Hepatocyte (in vitro differentiated cells): ENCODE results near the gene CNOT10. TPM values are rescaled to one million over a fixed set of nuclear protein-coding genes. Genes with fewer than 3 reads are reported as not detected.

Experiments
- DNase-seq: peaks from one replicate; pipeline ENCODE4 v3.0.0-alpha.2; 2016; ENCODE audit warnings: low spot score
- H2AFZ ChIP-seq: fragments of 200-600 bp; sonication (generic); 2 replicates; pipeline ENCODE4 v1.6.0; 2016; ENCODE audit warnings: antibody characterized with exemption, mild to moderate bottlenecking
- H3K27ac ChIP-seq: fragments of 200-600 bp; sonication (generic); 2 replicates; pipeline ENCODE4 v1.5.1; 2016; ENCODE audit warnings: mild to moderate bottlenecking
- H3K27me3 ChIP-seq: fragments of 200-600 bp; sonication (generic); 2 replicates; pipeline ENCODE4 v1.6.1; 2016
- H3K36me3 ChIP-seq: fragments of 200-600 bp; sonication (generic); replicated peaks from 2 replicates; pipeline ENCODE4 v1.5.1; 2016; ENCODE audit warnings: low read depth; ENCODE audit not compliant: insufficient read depth
- H3K4me1 ChIP-seq: fragments of 200-600 bp; sonication (generic); 2 replicates; pipeline ENCODE4 v1.5.1; 2016; ENCODE audit warnings: mild to moderate bottlenecking, moderate library complexity; ENCODE audit not compliant: insufficient read depth
- H3K4me2 ChIP-seq: fragments of 200-600 bp; sonication (generic); 2 replicates; pipeline ENCODE4 v1.6.0; 2016
- H3K4me3 ChIP-seq: fragments of 200-600 bp; sonication (generic); 2 replicates; pipeline ENCODE4 v1.5.1; 2016; ENCODE audit warnings: mild to moderate bottlenecking
- H3K79me2 ChIP-seq: fragments of 200-600 bp; sonication (generic); 2 replicates; pipeline ENCODE4 v1.6.0; 2017; ENCODE audit warnings: mild to moderate bottlenecking
- H3K9me2 ChIP-seq: fragments of 200-600 bp; sonication (generic); replicated peaks from 2 replicates; pipeline ENCODE4 v1.6.0; 2017; ENCODE audit warnings: mild to moderate bottlenecking; ENCODE audit not compliant: insufficient read depth
- H3K9me3 ChIP-seq: fragments of 200-600 bp; sonication (generic); 2 replicates; pipeline ENCODE4 v1.5.1; 2016; ENCODE audit warnings: low read depth, mild to moderate bottlenecking
- H4K20me1 ChIP-seq: fragments of 200-600 bp; sonication (generic); 2 replicates; pipeline ENCODE4 v1.6.0; 2016; ENCODE audit warnings: mild to moderate bottlenecking; ENCODE audit not compliant: insufficient read depth, poor library complexity, severe bottlenecking
- CTCF ChIP-seq: fragments of 200-600 bp; sonication (generic); IDR thresholded peaks from 2 replicates; pipeline ENCODE4 v1.5.1; 2016; ENCODE audit warnings: antibody characterized with exemption, mild to moderate bottlenecking; ENCODE audit not compliant: poor library complexity
- EZH2 ChIP-seq: fragments of 200-600 bp; sonication (generic); IDR thresholded peaks from 2 replicates; pipeline ENCODE4 v1.6.1; 2016; ENCODE audit warnings: antibody characterized with exemption, mild to moderate bottlenecking, borderline replicate concordance
- EZH2phosphoT487 ChIP-seq: fragments of 200-600 bp; sonication (generic); IDR thresholded peaks from one replicate; pipeline ENCODE4 v1.6.1; 2018; ENCODE audit warnings: antibody characterized with exemption, mild to moderate bottlenecking, low read depth, moderate library complexity; ENCODE audit not compliant: unreplicated experiment, severe bottlenecking
- WGBS: methylation state at CpG from one replicate; pipeline ENCODE4 v1.1.6; 2016; ENCODE audit warnings: low lambda C conversion rate; ENCODE audit errors: missing lambda C conversion rate; 5-methylcytosine and 5-hydroxymethylcytosine counted together
- polyA plus RNA-seq: library from polyadenylated mRNA; unstranded; fragments of >200 nt; fragmentation: Nextera tagmentation; extraction: Ambion mirVana; gene quantifications from 2 replicates; pipeline ENCODE4 v1.2.1, GENCODE V29; 2016
- total RNA-seq: library from RNA; depleted of rRNA; stranded (reverse); fragments of >200 nt; gene quantifications from 2 replicates; pipeline ENCODE4 v1.2.3, GENCODE V29; 2014

The CNOT10 gene
- total and polyA plus RNA-seq, 2 experiments from 2014 or later: 14.7 to 31.9 TPM

GRCh38 chr3:32743934-32744333 is 58.9 kb downstream of the CNOT10 start:
- Histone ChIP-seq H3K4me2 (peak overlapping the region; percentile 44), H3K9me3 (no peaks in the 10 kb centered on the region), H3K79me2 (no peaks in the 10 kb centered on the region), H3K36me3 (no peaks in the 10 kb centered on the region), H3K4me3 (no peak overlapping the region), H4K20me1 (no peaks in the 10 kb centered on the region), H3K4me1 (no peaks in the 10 kb centered on the region), H3K27ac (peak overlapping the region; percentile 55), H3K9me2 (no peaks in the 10 kb centered on the region), H2AFZ (no peak overlapping the region), H3K27me3 (no peaks in the 10 kb centered on the region)
- 46% methylated on average over 2 of the region's 2 CpGs for WGBS
- DNase-seq: peak; percentile 62
- TF ChIP-seq EZH2: no peak
- TF ChIP-seq EZH2phosphoT487: no peak
- TF ChIP-seq CTCF: no peak

- H3K9me2 ChIP-seq: no peaks in the 10 kb centered on the region
- H3K27me3 ChIP-seq: no peaks in the 10 kb centered on the region
- no peak for DNase-seq
- TF ChIP-seq CTCF: no peak
- no peak for TF ChIP-seq EZH2
- TF ChIP-seq EZH2phosphoT487: no peak
- H3K9me3 ChIP-seq: no peaks in the 10 kb centered on the region
- H3K27ac ChIP-seq: no peak overlapping the region
- no peaks in the 10 kb centered on the region for H3K79me2 ChIP-seq
- no peak overlapping the region for H3K4me3 ChIP-seq
- 92% methylated on average over 1 of the region's 1 CpG for WGBS
- H3K4me1 ChIP-seq: no peaks in the 10 kb centered on the region
- H3K36me3 ChIP-seq: no peaks in the 10 kb centered on the region
- H2AFZ ChIP-seq: no peak overlapping the region
- no peaks in the 10 kb centered on the region for H4K20me1 ChIP-seq
- no peak overlapping the region for H3K4me2 ChIP-seq
These were observed 66.4 kb downstream of the CNOT10 start for GRCh38 chr3:32751377-32751776.

GRCh38 chr3:32755761-32756160 is 70.8 kb downstream of the CNOT10 start:
- no peak overlapping the region for H3K27ac ChIP-seq
- H2AFZ ChIP-seq: no peak overlapping the region
- TF ChIP-seq EZH2 (no peak), CTCF (no peak), EZH2phosphoT487 (no peak)
- no peaks in the 10 kb centered on the region for H3K27me3 ChIP-seq
- H3K4me2 ChIP-seq: no peak overlapping the region
- no peaks in the 10 kb centered on the region for H3K36me3 ChIP-seq
- H3K9me3 ChIP-seq: no peaks in the 10 kb centered on the region
- no peaks in the 10 kb centered on the region for H3K79me2 ChIP-seq
- no peak for DNase-seq
- no peaks in the 10 kb centered on the region for H3K4me1 ChIP-seq
- no peaks in the 10 kb centered on the region for H3K9me2 ChIP-seq
- H4K20me1 ChIP-seq: no peaks in the 10 kb centered on the region
- WGBS: 94% methylated on average over 3 of the region's 3 CpGs
- H3K4me3 ChIP-seq: no peak overlapping the region
